ENCODE results near the gene FBF1. TPM values are rescaled to one million over a fixed set of nuclear protein-coding genes. Genes with fewer than 3 reads are reported as not detected.

FBF1 gene
- total RNA-seq, 1 experiment from 2014 or later = 8.3 TPM

DNA sequence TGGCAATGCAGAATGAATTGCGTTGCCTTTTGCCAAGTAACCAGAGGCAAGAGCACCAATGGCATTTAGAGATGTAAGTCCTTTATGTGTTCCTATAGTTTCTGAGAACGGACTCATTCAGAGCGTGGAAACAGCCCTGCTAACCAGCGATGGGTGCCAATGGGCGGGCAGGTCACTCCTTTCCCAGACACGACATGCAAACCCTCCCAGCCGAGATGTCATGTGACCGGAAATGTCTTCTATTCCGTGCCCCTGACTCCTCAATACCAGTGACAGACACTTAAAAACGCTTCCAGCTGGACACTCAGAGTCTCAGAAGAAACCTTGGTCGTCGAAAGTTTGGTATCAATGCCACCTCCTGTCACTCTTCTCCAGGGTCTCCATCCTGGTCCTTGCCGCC is 3.2 kb downstream of the FBF1 start:
- Histone ChIP-seq H3K23ac (ENCODE audit: insufficient read length, low read depth, low read length) (no peak overlapping the region), H4K8ac (replicated peaks; ENCODE audit: insufficient read length, low read depth, low read length) (no peak overlapping the region), H2BK12ac (ENCODE audit: insufficient read length, low read depth, low read length) (no peak overlapping the region), H3K79me1 (ENCODE audit: insufficient read depth, low read depth, low read length, poor library complexity, severe bottlenecking) (no peaks in the 10 kb centered on the region), H3K4ac (ENCODE audit: low read depth, low read length) (no peak overlapping the region), H3K4me2 (ENCODE audit: insufficient read depth, insufficient read length, low read length) (no peak overlapping the region), H3K56ac (ENCODE audit: insufficient read length, low read depth, low read length) (no peak overlapping the region), H4K20me1 (ENCODE audit: control insufficient read depth, insufficient read depth, insufficient read length) (no peaks in the 10 kb centered on the region), H2BK120ac (ENCODE audit: low read depth, low read length, poor library complexity, severe bottlenecking) (no peak overlapping the region), H3K27ac (ENCODE audit: insufficient read length, low read depth, low read length) (no peak overlapping the region), H3K14ac (ENCODE audit: insufficient read depth, low read length) (no peak overlapping the region), H3K9me3 (ENCODE audit: control insufficient read depth, low read depth, low read length) (no peaks in the 10 kb centered on the region), H3K27me3 (ENCODE audit: insufficient read depth, low read length) (no peaks in the 10 kb centered on the region), H3T11ph (ENCODE audit: low read length) (no peak overlapping the region), H3K9ac (ENCODE audit: extremely low read depth, insufficient read length, low read length) (no peak overlapping the region), H3K79me2 (ENCODE audit: insufficient read depth, low read length) (no peaks in the 10 kb centered on the region), H2AK5ac (ENCODE audit: insufficient read length, low read length) (no peak overlapping the region), H2AFZ (ENCODE audit: low read length) (no peak overlapping the region), H4K5ac (ENCODE audit: insufficient read length, low read depth, low read length) (no peak overlapping the region), H3K18ac (ENCODE audit: insufficient read length, low read depth, low read length) (no peak overlapping the region), H2BK5ac (ENCODE audit: insufficient read length, low read length) (no peak overlapping the region), H4K91ac (ENCODE audit: insufficient read length, low read depth, low read length) (no peak overlapping the region), H2BK15ac (ENCODE audit: low read depth, low read length) (no peak overlapping the region), H3K4me1 (ENCODE audit: insufficient read depth, low read length) (no peaks in the 10 kb centered on the region), H3K23me2 (ENCODE audit: insufficient read length, low read depth, low read length, poor library complexity, severe bottlenecking) (no peaks in the 10 kb centered on the region), H2BK20ac (ENCODE audit: low read depth, low read length, poor library complexity, severe bottlenecking) (no peak overlapping the region)
- Mint-ChIP-seq H3K36me3 (ENCODE audit: insufficient read depth in 1 of 3, low read depth in 3 of 3) (peaks cover 3 to 13% (median 8%) of the 10 kb centered on the region in 3 experiments; a peak in 4 of 7 replicates), H3K4me1 (peaks cover 10 to 12% of the 10 kb centered on the region in 2 experiments), H3K27ac (no peak overlapping the region), H3K27me3 (ENCODE audit: low read depth) (no peaks in the 10 kb centered on the region), H3K9me3 (no peaks in the 10 kb centered on the region; a peak in 1 of 5 replicates), H3K4me3 (no peak overlapping the region)
- TF ChIP-seq, protein P1, sequence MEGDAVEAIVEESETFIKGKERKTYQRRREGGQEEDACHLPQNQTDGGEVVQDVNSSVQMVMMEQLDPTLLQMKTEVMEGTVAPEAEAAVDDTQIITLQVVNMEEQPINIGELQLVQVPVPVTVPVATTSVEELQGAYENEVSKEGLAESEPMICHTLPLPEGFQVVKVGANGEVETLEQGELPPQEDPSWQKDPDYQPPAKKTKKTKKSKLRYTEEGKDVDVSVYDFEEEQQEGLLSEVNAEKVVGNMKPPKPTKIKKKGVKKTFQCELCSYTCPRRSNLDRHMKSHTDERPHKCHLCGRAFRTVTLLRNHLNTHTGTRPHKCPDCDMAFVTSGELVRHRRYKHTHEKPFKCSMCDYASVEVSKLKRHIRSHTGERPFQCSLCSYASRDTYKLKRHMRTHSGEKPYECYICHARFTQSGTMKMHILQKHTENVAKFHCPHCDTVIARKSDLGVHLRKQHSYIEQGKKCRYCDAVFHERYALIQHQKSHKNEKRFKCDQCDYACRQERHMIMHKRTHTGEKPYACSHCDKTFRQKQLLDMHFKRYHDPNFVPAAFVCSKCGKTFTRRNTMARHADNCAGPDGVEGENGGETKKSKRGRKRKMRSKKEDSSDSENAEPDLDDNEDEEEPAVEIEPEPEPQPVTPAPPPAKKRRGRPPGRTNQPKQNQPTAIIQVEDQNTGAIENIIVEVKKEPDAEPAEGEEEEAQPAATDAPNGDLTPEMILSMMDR (conservative IDR thresholded peaks at IDR 0.05) = no peak
- WGBS (ENCODE audit: extremely low coverage, insufficient read length, low lambda C conversion rate) = no CpG with 5 or more reads among the region's 13 CpGs
- DNase-seq = no peak

Measured in H9 (cell line).